T-helper 1 cell (primary cell): ENCODE measurements around the gene TBL3.
A peak's percentile ranks its signal among the peaks of the same experiment; 100 is the strongest.

Experiments used
- DNase-seq, 5 donors: peaks; one replicate each; pipeline ENCODE4 v3.0.0-alpha.2; 2012 to 2020

TBL3 gene

GRCh38 chr16:1965396-1966001 lies 6.4 kb upstream of the TBL3 start:
- DNase-seq: no peak

DNA sequence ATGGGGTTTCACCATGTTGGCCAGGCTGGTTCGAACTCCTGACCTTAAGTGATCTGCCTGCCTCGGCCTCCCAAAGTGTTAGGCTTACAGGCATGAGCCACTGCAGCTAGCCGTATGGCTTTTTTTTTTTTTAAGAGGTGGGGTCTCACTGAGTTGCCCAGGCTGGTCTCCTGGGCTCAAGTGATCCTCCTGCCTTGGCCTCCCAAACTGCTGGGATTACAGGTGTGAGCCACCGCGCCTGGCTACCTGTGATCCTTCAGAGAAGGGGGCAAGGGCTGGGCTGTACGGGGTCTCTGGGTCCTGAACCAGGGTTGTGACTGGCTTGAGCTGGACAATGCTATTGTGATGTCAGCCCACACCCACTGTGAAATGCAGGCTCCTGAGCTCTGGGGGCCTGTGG lies 5.4 kb upstream of the TBL3 start, which contains the start of gene RNF151:
Gene RNF151 (plus strand): TSS at position 397 of the 400 bp plus-strand sequence. CDS start 26 bp downstream, outside the sequence.
- no peak for DNase-seq

DNA sequence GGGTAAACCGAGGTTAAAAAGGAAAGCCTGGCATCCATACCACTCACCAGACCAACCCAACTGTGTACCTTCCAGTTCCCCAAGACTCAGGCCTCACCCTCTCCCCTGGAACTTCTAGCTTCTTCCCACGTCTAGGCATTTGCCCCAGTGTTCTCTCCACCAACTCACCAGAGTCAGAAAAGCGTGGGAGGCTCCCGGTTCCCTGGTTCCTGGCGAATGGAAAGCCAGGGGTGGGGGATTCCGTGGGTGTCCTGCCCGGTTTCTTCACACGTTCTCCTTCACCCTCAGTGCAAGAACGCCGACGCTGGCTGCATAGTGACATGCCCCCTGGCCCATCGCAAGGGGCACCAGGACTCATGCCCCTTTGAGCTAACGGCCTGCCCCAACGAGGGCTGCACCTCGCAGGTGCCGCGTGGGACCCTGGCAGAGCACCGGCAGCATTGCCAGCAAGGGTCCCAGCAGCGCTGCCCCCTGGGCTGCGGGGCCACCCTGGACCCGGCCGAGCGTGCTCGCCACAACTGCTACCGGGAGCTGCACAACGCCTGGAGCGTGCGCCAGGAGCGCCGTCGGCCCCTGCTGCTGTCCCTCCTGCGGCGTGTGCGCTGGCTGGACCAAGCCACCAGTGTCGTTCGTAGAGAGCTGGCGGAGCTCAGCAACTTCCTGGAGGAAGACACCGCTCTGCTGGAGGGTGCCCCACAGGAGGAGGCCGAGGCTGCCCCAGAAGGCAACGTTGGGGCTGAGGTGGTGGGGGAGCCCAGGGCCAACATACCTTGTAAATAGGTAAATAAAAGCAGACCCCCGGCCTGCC lies 3.5 kb upstream of the TBL3 start:
- DNase-seq: no peak

DNA sequence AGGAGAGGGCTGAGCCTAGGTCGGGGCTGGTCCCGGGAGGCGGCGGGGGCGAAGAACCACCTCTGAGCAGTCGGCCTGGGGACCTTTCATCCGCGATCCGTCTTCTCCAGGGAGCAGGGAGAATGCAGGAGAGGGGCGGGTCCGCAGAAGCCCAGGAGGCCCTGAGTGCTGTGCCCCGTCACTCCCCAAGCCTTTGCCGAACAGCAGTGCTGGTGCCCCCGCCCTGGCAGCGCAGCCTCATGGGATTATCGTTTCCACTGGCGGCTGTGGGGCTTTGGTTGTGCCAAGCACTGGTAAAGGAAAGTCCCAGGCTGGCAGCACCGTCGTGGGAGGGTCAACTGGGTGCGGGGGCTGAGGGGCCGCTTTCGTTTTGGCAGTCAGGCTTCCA lies 631 bp downstream of the TBL3 start:
- no peak for DNase-seq

DNA sequence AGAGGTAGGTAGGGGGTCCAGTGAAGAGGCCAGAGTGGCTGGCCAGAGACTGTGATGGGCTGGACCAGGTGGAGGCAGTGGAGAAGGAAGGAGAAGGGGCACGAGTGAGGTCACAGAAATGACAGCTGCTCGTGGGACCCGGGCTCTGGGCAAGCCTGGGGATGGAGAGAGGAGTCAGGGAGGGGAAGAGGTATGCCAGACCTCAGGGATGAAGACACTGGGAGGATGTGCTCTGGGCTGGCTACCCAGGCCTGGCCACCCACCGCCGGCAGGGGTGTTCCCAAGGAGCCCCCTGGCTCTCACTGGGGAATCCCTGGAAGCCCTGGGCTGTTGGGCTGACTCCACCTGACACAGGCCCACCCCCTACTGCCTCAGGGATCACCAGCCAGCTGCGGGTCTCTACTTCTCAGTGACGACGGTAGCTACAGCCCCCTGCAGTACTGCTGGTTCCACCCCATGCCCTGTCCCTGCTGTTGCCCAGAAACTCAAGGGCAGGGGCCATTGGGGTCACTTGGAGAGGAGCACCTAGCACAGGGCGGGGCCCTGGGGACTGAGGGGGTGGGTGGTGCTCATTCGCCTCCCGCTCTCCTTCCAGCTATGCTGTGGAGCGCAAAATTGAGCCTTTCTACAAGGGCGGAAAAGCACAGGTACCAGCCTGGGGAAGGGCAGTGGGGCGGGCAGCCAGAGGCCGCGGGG lies 1.8 kb downstream of the TBL3 start:
- no peak for DNase-seq

DNA sequence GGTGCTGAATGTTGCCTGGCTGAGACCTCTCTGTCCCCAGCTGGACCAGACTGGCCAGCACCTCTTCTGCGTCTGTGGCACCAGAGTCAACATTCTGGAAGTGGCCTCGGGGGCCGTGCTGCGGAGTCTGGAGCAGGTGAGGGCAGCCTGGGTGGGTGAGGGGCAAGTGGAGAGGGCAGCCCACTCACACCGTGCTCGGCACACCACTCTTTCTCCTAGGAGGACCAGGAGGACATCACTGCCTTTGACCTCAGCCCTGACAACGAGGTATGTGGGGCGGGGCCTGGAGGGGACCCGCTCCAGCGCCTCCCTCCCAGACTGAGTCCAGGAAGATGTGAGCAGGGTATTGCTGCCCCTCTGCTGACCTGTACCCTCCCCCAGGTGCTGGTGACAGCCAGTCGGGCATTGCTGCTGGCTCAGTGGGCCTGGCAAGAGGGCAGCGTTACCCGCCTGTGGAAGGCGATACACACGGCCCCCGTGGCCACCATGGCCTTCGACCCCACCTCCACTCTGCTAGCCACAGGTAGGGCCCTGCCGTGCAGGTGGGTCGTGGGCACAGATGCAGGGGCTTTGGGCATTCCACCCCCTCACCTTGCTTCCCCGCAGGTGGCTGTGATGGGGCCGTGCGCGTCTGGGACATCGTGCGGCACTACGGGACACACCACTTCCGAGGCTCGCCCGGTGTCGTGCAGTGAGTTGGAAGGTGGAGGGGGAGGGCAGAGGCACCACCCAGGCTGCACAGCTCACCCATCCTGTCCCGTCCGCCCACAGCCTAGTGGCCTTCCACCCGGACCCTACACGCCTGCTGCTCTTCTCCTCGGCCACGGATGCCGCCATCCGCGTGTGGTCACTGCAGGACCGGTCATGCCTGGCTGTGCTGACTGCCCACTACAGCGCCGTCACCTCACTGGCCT lies 2.6 kb downstream of the TBL3 start:
- no peak for DNase-seq

DNA sequence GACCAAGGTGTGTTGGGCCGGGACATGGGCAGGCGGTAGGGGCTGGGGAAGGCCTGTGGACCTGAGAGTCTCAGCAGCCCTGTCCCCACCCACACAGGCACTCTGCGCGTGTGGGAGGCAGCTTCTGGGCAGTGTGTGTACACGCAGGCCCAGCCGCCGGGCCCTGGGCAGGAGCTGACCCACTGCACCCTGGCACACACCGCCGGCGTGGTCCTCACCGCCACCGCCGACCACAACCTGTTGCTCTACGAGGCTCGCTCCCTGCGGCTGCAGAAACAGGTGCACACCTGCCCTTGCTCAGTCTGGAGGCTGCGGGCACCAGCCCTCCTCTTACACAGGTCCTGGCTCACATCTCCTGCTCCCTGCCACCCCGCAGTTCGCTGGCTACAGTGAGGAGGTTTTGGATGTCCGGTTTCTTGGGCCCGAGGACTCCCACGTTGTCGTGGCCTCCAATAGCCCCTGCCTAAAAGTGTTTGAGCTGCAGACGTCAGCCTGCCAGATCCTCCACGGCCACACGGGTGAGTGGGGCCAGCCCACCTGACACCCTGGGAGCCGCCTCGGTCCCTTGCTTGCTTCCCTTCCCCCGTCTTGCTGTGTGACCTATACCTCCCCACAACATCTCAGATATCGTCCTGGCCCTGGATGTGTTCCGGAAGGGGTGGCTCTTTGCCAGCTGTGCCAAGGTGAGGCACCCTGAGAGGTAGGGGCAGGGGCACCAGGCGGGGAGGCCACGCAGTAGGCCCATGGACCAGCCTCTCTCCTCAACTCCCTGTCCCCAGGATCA lies 3.8 kb downstream of the TBL3 start:
- DNase-seq: no peak

- no peak for DNase-seq
Observed at GRCh38 chr16:1976216-1976520, 4.3 kb downstream of the TBL3 start.

DNA sequence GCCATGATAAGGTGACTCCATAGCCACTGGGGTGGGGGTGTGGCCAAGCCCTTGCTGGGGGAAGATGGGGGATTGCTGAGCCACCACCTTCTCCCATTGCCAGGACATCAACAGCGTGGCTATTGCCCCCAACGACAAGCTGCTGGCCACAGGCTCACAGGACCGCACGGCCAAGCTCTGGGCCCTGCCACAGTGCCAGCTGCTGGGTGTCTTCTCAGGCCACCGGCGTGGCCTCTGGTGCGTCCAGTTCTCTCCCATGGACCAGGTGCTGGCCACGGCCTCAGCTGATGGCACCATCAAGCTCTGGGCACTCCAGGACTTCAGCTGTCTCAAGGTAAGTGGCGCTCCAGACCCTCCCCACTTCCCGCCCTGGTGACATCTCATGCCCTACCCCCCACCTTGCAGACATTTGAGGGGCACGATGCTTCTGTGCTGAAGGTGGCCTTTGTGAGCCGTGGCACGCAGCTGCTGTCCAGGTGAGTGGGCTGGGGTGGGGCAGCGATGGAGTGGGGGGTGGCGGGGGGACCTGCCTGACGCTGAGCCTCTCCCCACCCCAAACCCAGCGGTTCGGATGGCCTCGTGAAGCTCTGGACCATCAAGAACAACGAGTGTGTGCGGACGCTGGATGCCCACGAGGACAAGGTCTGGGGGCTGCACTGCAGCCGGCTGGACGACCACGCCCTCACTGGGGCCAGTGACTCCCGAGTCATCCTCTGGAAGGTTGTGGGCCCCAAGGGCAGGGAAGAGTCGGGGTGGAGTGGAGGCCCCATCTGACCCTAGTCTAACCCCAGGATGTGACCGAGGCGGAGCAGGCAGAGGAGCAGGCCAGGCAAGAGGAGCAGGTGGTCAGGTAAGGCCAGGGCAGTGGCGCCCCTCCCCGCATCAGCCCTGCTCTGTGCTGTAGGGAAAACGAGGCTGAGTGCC lies 5.4 kb downstream of the TBL3 start:
- no peak for DNase-seq

GRCh38 chr16:1977875-1978268 lies 6.0 kb downstream of the TBL3 start:
- DNase-seq: no peak

DNA sequence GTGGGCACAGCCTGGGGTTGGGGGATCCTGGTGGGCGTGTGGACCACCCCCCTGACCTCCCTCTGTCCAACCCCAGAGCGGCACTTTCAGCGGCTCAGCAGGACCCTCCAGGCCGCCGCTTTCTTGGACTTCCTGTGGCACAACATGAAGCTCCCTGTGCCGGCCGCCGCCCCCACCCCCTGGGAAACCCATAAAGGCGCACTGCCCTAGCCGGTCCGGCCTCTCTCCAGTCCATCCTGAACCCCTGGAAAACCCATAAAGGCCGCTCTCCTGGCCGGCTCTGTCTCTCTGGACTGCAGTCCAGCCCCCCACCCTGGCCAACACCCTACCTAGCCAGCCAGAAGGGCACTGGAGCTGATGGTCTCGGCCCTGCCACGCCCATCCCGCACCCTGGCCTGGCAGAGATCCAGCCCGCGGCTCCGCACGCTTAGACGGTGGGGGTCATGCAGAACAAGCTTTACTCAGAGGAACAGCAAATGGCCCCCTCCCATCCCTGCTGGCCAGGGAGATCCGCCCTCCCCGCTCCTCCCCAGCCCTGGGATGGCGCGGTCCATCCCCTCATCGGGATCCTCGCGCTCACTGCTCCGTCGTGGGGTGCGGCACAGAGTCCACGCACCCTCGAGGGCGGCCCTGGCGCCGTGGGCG lies 6.7 kb downstream of the TBL3 start:
- DNase-seq: no peak

GRCh38 chr16:1979271-1980029 lies 7.6 kb downstream of the TBL3 start:
- DNase-seq: no peak

DNA sequence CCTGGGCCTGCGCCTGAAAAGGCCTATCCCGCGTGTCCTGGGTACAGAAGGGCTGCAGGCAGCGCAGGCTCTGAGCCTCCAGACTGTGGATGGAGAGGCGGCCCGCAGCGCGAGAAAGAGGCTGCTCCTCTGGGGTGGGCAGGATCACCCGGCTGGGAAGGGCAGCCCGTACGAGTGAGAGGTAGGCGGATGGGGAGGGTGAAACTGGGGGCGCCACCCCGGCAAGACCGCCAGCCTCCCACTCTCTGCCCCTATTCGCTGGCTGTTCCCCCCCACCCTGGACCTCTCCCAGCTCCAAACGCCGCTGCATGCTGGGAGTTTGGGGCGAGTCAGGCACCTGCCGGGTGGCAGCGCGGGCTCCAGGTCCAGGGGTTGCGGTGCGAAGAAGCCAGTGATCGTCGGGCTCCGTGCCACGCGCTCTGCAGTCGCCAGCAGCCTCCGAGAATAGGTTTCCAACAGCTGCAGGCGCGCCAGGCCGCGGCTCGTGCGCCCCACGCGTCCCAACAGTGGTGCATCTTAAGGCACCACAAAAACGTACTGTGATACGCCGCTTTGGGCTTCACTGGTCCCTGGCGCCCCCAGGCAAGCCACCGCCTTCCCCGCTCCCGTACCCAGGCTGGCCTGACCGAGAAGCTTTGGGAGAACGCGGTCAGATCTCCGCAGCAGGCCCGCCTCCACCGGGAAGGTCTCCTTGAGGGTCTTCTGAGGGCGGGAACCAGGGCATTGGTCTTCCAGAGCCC lies 8.3 kb downstream of the TBL3 start:
- no peak for DNase-seq

DNA sequence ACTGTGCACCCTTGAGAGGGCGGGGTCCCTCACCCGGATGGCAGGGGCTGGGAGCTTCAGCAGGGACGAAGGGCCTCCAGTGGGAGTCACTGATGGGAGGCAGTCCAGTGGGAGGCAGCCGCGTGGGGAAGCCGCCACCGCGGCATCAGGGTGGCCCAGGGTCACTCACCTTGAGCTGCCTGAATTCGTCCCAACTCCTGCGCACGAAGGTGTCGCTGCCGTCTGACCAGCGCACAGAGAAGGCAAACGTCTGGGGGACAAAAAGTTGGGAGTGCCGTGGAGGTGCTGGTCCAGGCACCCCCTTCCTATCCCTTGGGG lies 8.9 kb downstream of the TBL3 start:
- no peak for DNase-seq

- no peak for DNase-seq
Observed at GRCh38 chr16:1981398-1981836, 9.6 kb downstream of the TBL3 start, which contains the start of gene NOXO1. TSS of gene NOXO1 (minus strand) at chr16:1981469. CDS start at chr16:1981179, 290 bp downstream.

DNA sequence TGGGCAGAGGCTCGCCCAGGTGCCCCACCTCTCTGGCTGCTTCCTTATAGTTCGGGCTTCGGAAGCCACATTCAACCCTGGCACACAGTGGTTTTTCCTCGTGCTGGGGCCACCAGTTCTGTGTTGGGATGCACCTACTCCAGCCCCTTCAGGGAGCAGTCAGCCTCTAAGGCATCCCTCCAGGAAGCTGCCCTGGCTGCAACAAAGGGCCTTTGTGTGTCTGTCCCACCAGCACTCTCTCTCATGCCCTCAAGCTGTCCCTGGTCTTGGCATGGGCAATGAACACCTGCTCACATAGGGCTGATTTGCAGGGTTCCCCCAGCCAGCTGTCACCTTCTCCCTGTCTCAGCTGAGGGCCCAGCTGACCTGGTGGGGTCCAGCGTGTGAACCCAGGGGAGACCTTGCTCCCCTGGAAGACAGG lies 10.2 kb downstream of the TBL3 start:
- no peak for DNase-seq

- no peak for DNase-seq
Observed at GRCh38 chr16:1982991-1983543, 11.2 kb downstream of the TBL3 start.

DNA sequence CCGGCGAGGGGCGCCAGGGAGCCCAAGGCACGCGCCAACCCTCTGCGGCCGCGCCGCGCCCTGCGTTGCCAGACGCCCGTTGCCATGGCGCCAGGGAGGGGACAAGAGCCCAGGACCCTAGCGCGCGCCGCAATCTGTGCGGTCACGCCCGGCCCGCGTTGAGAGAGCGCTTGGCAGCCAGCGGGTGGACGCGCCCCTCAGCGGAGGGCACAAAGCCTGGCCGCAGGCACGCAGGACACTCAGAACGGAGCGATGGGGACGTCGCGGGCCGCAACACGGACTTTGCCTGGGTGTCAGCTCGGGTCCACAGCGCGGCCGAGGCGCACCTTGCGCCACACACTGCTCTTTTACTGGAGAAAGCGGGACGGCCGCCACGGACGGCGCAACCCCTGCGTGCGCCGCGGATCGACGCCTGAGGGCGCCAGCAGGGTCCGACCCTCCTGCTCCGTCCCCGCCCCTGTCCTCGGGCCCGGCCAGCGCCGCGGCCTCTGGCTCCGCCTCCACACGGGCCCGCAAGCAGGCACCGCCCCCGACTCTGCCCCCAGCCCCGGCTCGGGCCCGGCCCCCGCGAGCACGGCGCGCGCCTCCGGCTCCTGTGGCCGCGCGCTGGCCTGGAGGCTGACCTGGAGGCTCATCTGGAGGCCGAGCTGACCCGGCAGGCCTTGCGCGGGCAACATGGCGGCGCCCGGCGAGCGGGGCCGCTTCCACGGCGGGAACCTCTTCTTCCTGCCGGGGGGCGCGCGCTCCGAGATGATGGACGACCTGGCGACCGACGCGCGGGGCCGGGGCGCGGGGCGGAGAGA lies 11.9 kb downstream of the TBL3 start, which contains the start of gene GFER:
Gene GFER (plus strand): TSS at position 650 of the 803 bp plus-strand sequence. CDS start 26 bp downstream, at position 676.
- peak in 4 of 5 donors; percentile 38 to 80 (median 51) for DNase-seq
